Nephron (organoid): ENCODE data around the gene RIMBP2.

Experiments used
- H3K27ac Mint-ChIP-seq, 3 experiments: 2 replicates each; pipeline ENCODE4 v1.8.0; 2020; ENCODE audit warnings: mixed read lengths in 3 of 3, mild to moderate bottlenecking in 2 of 3, moderate library complexity in 1 of 3
- H3K27me3 Mint-ChIP-seq: 2 replicates; pipeline ENCODE4 v1.8.0; 2021; ENCODE audit warnings: low read depth, mild to moderate bottlenecking, moderate library complexity, mixed read lengths
- H3K36me3 Mint-ChIP-seq: 2 replicates; pipeline ENCODE4 v1.8.0; 2020; ENCODE audit warnings: low read depth, mixed read lengths
- H3K4me1 Mint-ChIP-seq: 2 replicates; pipeline ENCODE4 v1.8.0; 2020; ENCODE audit warnings: mixed read lengths
- H3K4me3 Mint-ChIP-seq, 3 experiments: 2 replicates each; pipeline ENCODE4 v1.8.0; 2020; ENCODE audit warnings: mild to moderate bottlenecking in 3 of 3, mixed read lengths in 3 of 3, moderate library complexity in 2 of 3
- H3K9me3 Mint-ChIP-seq: 2 replicates; pipeline ENCODE4 v1.8.0; 2020; ENCODE audit warnings: mixed read lengths
- CTCF ChIP-seq, 3 experiments: fragments of 200-600 bp; sonication (generic); IDR thresholded peaks; one replicate each; pipeline ENCODE4 v1.5.0; 2021; ENCODE audit warnings: antibody characterized with exemption in 3 of 3; ENCODE audit not compliant: unreplicated experiment in 3 of 3

RIMBP2 gene

DNA sequence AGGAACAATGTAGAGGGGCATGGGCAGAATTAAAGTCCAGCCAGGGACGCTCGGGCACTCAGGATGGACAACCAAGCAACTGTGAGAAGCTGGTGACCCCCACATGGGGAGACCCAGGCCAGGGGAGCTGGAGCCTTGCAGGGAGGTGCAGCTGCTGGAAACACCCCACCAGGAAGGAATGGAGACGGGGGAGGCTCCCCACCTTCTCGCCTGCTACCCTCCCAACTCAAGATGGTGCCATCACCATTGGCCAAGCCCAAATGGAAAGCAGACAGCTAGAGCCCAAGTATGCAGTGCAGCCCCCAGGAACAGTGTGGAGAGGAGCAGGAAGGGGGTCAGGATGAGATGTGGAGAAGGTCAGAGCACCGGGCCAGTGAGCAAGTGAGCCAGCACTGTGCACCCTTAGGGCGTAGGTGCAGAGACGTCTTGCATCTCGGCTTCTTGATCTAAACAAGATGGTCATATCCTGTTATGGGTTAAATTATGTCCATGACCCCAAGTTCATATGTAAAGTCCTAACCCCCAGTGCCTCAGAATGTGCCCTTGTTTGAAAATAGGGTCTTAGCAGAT lies 159.5 kb downstream of the RIMBP2 start:
- Mint-ChIP-seq H3K27ac (no peak overlapping the region), H3K4me3 (no peak overlapping the region), H3K9me3 (peaks cover 3% of the 10 kb centered on the region), H3K27me3 (peaks cover 18% of the 10 kb centered on the region), H3K36me3 (no peaks in the 10 kb centered on the region), H3K4me1 (peaks cover 5% of the 10 kb centered on the region)
- TF ChIP-seq CTCF (IDR thresholded peaks at IDR 0.05; ENCODE audit: unreplicated experiment in 3 of 3), result no peak

GRCh38 chr12:130555628-130556485 lies 160.2 kb downstream of the RIMBP2 start:
- Mint-ChIP-seq H3K4me3 (no peak overlapping the region), H3K9me3 (peaks cover 3% of the 10 kb centered on the region), H3K4me1 (peaks cover 5% of the 10 kb centered on the region), H3K36me3 (no peaks in the 10 kb centered on the region), H3K27me3 (peaks cover 18% of the 10 kb centered on the region), H3K27ac (no peak overlapping the region)
- TF ChIP-seq CTCF (IDR thresholded peaks at IDR 0.05; ENCODE audit: unreplicated experiment in 3 of 3), result no peak

- Mint-ChIP-seq H3K36me3 (no peaks in the 10 kb centered on the region), H3K9me3 (peaks cover 3% of the 10 kb centered on the region), H3K27me3 (peaks cover 14% of the 10 kb centered on the region), H3K4me3 (no peak overlapping the region), H3K4me1 (peaks cover 5% of the 10 kb centered on the region), H3K27ac (no peak overlapping the region)
- no peak for TF ChIP-seq CTCF (IDR thresholded peaks at IDR 0.05; ENCODE audit: unreplicated experiment in 3 of 3)
Observed at GRCh38 chr12:130555221-130555620, 160.9 kb downstream of the RIMBP2 start.

DNA sequence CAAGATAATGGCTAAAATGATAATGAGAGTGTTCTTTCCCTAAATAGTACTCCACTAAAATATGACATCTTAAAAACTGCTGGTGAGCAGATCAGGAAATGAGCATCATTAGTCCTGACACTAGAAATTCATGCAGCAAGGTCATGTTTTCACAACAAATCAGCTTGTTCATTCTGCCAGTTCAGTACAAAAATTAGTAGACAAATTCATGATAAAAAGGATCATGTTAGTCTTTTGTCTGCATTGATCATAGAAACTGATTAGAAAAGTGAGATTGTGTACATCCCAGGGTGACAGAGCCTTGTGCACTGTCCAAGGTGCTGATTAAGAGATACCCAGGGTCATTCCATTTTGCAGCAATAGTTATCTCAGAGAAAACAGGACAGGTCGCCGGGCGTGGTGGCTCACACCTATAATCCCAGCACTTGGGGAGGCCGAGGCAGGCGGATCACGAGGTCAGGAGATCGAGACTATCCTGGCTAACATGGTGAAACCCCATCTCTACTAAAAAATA lies 163.6 kb downstream of the RIMBP2 start:
- H3K36me3 Mint-ChIP-seq, result no peaks in the 10 kb centered on the region
- peaks cover 6% of the 10 kb centered on the region for H3K9me3 Mint-ChIP-seq
- H3K27ac Mint-ChIP-seq, result no peak overlapping the region
- TF ChIP-seq CTCF (IDR thresholded peaks at IDR 0.05; ENCODE audit: unreplicated experiment in 3 of 3), result no peak
- H3K4me1 Mint-ChIP-seq, result no peaks in the 10 kb centered on the region
- no peak overlapping the region for H3K4me3 Mint-ChIP-seq
- peaks cover 5% of the 10 kb centered on the region for H3K27me3 Mint-ChIP-seq

DNA sequence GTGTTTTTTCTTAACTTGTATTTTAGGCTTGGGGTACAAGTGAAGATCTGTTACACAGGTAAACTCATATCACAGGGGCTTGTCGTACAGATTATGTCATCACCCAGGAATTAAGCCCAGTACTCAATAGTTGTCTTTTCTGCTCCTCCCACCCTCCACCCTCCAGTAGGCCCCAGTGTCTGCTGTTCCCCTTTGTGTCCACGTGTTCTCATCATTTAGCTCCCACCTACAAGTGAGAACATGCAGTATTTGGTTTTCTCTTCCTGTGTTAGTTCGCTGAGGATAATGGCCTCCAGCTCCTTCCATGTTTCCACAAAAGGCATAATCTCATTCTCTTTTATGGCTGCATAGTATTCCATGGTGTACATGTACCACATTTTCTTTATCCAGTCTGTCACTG lies 166.7 kb downstream of the RIMBP2 start:
- Mint-ChIP-seq H3K9me3 (peaks cover 6% of the 10 kb centered on the region), H3K27me3 (peaks cover 12% of the 10 kb centered on the region), H3K27ac (no peak overlapping the region), H3K4me3 (no peak overlapping the region), H3K36me3 (no peaks in the 10 kb centered on the region), H3K4me1 (no peaks in the 10 kb centered on the region)
- no peak for TF ChIP-seq CTCF (IDR thresholded peaks at IDR 0.05; ENCODE audit: unreplicated experiment in 3 of 3)
